WTC11 (cell line): ENCODE results near the gene KRTAP5-7. TPM values are rescaled to one million over a fixed set of nuclear protein-coding genes. Genes with fewer than 3 reads are reported as not detected.
"Not testable (repeated sequence)": the region's sequence is repeated elsewhere in the genome, so short reads cannot be mapped to it uniquely, and the experiment has no call there.

Source experiments
- ATAC-seq: fragments of 200-7000 bp; cut with Tn5 transposase; 2 replicates; pipeline ENCODE4 v1.10.0; 2021; ENCODE audit warnings: mild to moderate bottlenecking, moderate library complexity
- CTCF ChIA-PET: fragments of 300-600 bp; sonication (Branson Sonifier 250); formaldehyde crosslinking; loops from one replicate; lab custom pipeline; 2021; ENCODE audit warnings: antibody characterized with exemption; lab: Charles Lee
- POLR2A ChIA-PET: fragments of 350-600 bp; sonication (Branson Sonifier 250); formaldehyde crosslinking; loops from one replicate; lab custom pipeline; 2021; ENCODE audit warnings: antibody characterized with exemption; lab: Charles Lee
- DNase-seq: peaks from one replicate; pipeline ENCODE4 v3.0.0; 2021; ENCODE audit warnings: low spot score
- H3K27ac Mint-ChIP-seq: 2 replicates; pipeline ENCODE4 v1.8.0; 2021; ENCODE audit warnings: mixed read lengths
- H3K27me3 Mint-ChIP-seq: 2 replicates; pipeline ENCODE4 v1.8.0; 2021; ENCODE audit warnings: low read depth, mild to moderate bottlenecking, moderate library complexity, mixed read lengths
- H3K36me3 Mint-ChIP-seq: 2 replicates; pipeline ENCODE4 v1.8.0; 2021; ENCODE audit warnings: mixed read lengths
- H3K4me1 Mint-ChIP-seq: 2 replicates; pipeline ENCODE4 v1.8.0; 2022; ENCODE audit warnings: mixed read lengths
- H3K4me3 Mint-ChIP-seq: 2 replicates; pipeline ENCODE4 v1.8.0; 2021; ENCODE audit warnings: mild to moderate bottlenecking, moderate library complexity, mixed read lengths
- H3K9me3 Mint-ChIP-seq: 2 replicates; pipeline ENCODE4 v1.8.0; 2021; ENCODE audit warnings: mixed read lengths
- CREM ChIP-seq: sonication (generic); formaldehyde crosslinking; IDR thresholded peaks from 2 replicates; pipeline ENCODE4 v1.8.1; 2022; ENCODE audit warnings: mild to moderate bottlenecking, missing genetic modification reagents, moderate library complexity
- ESRRA ChIP-seq: sonication (generic); formaldehyde crosslinking; IDR thresholded peaks from 2 replicates; pipeline ENCODE4 v1.8.1; 2022; ENCODE audit warnings: mild to moderate bottlenecking, missing genetic modification reagents, borderline replicate concordance
- GABPB1 ChIP-seq: sonication (generic); formaldehyde crosslinking; IDR thresholded peaks from 2 replicates; pipeline ENCODE4 v1.8.1; 2023; ENCODE audit warnings: mild to moderate bottlenecking, missing genetic modification reagents
- JUN ChIP-seq: sonication (generic); formaldehyde crosslinking; IDR thresholded peaks from 2 replicates; pipeline ENCODE4 v1.8.0; 2023; ENCODE audit warnings: mild to moderate bottlenecking, missing genetic modification reagents
- NFE2L1 ChIP-seq: sonication (generic); formaldehyde crosslinking; IDR thresholded peaks from 2 replicates; pipeline ENCODE4 v1.8.1; 2023; ENCODE audit warnings: missing genetic modification reagents
- NFYB ChIP-seq: sonication (generic); formaldehyde crosslinking; conservative IDR thresholded peaks from 2 replicates; pipeline ENCODE4 v1.8.0; 2022; ENCODE audit warnings: low read depth, missing genetic modification reagents
- TEAD4 ChIP-seq: sonication (generic); formaldehyde crosslinking; IDR thresholded peaks from 2 replicates; pipeline ENCODE4 v1.8.0; 2022; ENCODE audit warnings: mild to moderate bottlenecking, missing genetic modification reagents
- total RNA-seq: library from RNA; stranded (reverse); gene quantifications from 3 replicates; pipeline ENCODE4 v1.2.3, GENCODE V29; 2021
- TF ChIP-seq, protein P1 (sequence below): sonication (generic); formaldehyde crosslinking; conservative IDR thresholded peaks from 2 replicates; pipeline ENCODE4 v1.8.1; 2023; ENCODE audit warnings: mild to moderate bottlenecking, low read depth, missing genetic modification reagents, moderate library complexity
- TF ChIP-seq, protein P2 (sequence below): sonication (generic); formaldehyde crosslinking; IDR thresholded peaks from 2 replicates; pipeline ENCODE4 v1.8.1; 2022; ENCODE audit warnings: mild to moderate bottlenecking, moderate library complexity, missing genetic modification reagents
- TF ChIP-seq, protein P3 (sequence below): fragments of 200-600 bp; IDR thresholded peaks from 2 replicates; pipeline ENCODE4 v1.8.0; 2022; ENCODE audit warnings: antibody characterized with exemption
- TF ChIP-seq, protein P4 (sequence below): sonication (generic); formaldehyde crosslinking; IDR thresholded peaks from 2 replicates; pipeline ENCODE4 v1.8.1; 2023; ENCODE audit warnings: mild to moderate bottlenecking, missing genetic modification reagents
- TF ChIP-seq, protein P5 (sequence below): fragments of 250-450 bp; sonication (Bioruptor Pico); IDR thresholded peaks from 2 replicates; pipeline ENCODE4 v1.9.0; 2021; ENCODE audit warnings: mild to moderate bottlenecking, borderline replicate concordance

The KRTAP5-7 gene
- total RNA-seq, 1 experiment from 2014 or later, result 0.11 TPM

DNA sequence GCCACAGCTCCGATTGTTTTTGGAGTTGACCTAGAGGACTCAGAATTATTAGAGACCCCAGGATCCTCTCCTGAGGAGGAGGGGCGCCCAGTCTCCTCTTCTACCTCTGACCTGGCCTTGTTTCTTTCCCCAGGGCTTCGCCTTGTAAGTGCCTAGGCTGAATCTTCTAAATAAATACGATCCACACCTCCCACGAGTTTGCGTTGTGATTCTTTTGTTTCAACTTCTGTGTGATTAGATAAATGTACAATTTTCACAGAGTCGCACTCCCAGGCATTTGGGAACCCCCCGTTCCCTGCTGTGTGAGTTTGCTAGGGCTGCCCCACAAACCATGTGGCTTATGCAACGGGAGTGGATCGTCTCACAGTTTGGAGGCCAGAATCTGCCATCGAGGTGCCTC, 11.9 kb downstream of the KRTAP5-7 start:
- peaks cover 7% of the 10 kb centered on the region for H3K36me3 Mint-ChIP-seq
- ChIA-PET CTCF (interaction anchor here (1.2 kb wide), 1 partner anchor 24 kb away, joined by 3 read pairs; no protein-coding TSS in a partner anchor), POLR2A (no interaction called here)
- peaks cover 13% of the 10 kb centered on the region for H3K9me3 Mint-ChIP-seq
- peaks cover 4% of the 10 kb centered on the region; the same call in 1 of the 2 replicates for H3K4me1 Mint-ChIP-seq
- no peak overlapping the region for H3K4me3 Mint-ChIP-seq
- no peak for ATAC-seq
- peaks cover 10% of the 10 kb centered on the region for H3K27me3 Mint-ChIP-seq
- H3K27ac Mint-ChIP-seq, result no peak overlapping the region
- no peak for TF ChIP-seq NFYB
- TF ChIP-seq, protein P1, sequence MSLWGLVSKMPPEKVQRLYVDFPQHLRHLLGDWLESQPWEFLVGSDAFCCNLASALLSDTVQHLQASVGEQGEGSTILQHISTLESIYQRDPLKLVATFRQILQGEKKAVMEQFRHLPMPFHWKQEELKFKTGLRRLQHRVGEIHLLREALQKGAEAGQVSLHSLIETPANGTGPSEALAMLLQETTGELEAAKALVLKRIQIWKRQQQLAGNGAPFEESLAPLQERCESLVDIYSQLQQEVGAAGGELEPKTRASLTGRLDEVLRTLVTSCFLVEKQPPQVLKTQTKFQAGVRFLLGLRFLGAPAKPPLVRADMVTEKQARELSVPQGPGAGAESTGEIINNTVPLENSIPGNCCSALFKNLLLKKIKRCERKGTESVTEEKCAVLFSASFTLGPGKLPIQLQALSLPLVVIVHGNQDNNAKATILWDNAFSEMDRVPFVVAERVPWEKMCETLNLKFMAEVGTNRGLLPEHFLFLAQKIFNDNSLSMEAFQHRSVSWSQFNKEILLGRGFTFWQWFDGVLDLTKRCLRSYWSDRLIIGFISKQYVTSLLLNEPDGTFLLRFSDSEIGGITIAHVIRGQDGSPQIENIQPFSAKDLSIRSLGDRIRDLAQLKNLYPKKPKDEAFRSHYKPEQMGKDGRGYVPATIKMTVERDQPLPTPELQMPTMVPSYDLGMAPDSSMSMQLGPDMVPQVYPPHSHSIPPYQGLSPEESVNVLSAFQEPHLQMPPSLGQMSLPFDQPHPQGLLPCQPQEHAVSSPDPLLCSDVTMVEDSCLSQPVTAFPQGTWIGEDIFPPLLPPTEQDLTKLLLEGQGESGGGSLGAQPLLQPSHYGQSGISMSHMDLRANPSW (CRISPR knock-in tag), result no peak
- TF ChIP-seq JUN (CRISPR knock-in tag), result no peak
- TF ChIP-seq NFE2L1 (CRISPR knock-in tag), result no peak
- no peak for TF ChIP-seq CREM (CRISPR knock-in tag)
- TF ChIP-seq, all 79 proteins: peak for 0
- DNase-seq, result no peak

DNA sequence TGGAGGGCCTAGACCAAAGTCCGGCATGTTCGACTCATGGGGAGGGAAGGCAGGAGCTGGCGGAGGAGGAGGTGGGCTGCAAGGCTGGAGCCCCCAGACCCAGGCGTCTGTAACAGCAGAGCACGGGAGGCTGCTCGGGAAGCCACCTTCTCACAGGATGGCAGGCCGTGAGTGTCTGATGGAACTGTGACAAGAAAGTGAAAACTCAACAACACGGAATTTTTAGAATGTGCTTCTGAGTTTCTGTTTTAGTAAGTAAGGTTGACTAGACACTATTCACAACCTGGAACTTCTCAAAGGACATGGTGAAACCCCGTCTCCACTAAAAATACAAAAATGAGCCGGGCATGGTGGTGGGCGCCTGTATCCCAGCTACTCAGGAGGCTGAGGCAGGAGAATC, 12.9 kb downstream of the KRTAP5-7 start:
- H3K27me3 Mint-ChIP-seq, H3K27ac Mint-ChIP-seq, H3K36me3 Mint-ChIP-seq, ATAC-seq, POLR2A ChIA-PET, CTCF ChIA-PET, H3K4me3 Mint-ChIP-seq, DNase-seq: not testable (repeated sequence)
- Mint-ChIP-seq H3K9me3 (peaks cover 14% of the 10 kb centered on the region), H3K4me1 (peaks cover 12% of the 10 kb centered on the region)

- H3K27ac Mint-ChIP-seq, CTCF ChIA-PET, ATAC-seq, DNase-seq, H3K27me3 Mint-ChIP-seq, H3K36me3 Mint-ChIP-seq, POLR2A ChIA-PET, H3K4me3 Mint-ChIP-seq: not testable (repeated sequence)
- Mint-ChIP-seq H3K9me3 (peaks cover 18% of the 10 kb centered on the region), H3K4me1 (peaks cover 17% of the 10 kb centered on the region)
Measured at GRCh38 chr11:71540521-71541304, 13.6 kb downstream of the KRTAP5-7 start.

DNA sequence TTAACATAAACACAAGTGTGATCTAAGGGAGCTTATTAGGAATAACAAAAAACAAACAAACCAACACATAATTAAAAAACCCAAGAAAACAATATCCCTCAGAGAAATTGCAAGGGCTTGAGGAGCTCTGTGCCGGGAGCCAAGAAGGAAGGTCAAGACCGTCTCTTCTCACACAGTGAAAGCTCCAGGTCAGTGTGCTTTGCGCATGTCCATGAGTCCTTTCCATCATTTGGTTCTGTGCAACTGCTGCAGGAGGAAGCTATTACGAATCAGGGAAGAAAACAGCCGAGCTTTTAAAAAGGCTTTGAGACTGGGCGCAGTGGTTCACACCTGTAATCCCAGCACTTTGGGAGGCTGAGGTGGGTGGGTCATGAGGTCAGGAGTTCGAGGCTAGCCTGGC, 15.3 kb downstream of the KRTAP5-7 start:
- Mint-ChIP-seq H3K27me3 (peaks cover 17% of the 10 kb centered on the region), H3K4me3 (no peak overlapping the region), H3K4me1 (peaks cover 17% of the 10 kb centered on the region), H3K27ac (no peak overlapping the region), H3K9me3 (peaks cover 27% of the 10 kb centered on the region), H3K36me3 (peaks cover 16% of the 10 kb centered on the region)
- DNase-seq (no peak), ATAC-seq (no peak)
- ChIA-PET POLR2A (interaction anchor here (0.6 kb wide), 2 partner anchors 10 to 628 kb away, joined by 3 to 10 read pairs; no protein-coding TSS in a partner anchor), CTCF (interaction anchor here (1.9 kb wide), 1 partner anchor 38 kb away, joined by 9 read pairs; no protein-coding TSS in a partner anchor)
- TF ChIP-seq, protein P2, sequence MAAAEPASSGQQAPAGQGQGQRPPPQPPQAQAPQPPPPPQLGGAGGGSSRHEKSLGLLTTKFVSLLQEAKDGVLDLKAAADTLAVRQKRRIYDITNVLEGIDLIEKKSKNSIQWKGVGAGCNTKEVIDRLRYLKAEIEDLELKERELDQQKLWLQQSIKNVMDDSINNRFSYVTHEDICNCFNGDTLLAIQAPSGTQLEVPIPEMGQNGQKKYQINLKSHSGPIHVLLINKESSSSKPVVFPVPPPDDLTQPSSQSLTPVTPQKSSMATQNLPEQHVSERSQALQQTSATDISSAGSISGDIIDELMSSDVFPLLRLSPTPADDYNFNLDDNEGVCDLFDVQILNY, result no peak
- TF ChIP-seq, protein P3, sequence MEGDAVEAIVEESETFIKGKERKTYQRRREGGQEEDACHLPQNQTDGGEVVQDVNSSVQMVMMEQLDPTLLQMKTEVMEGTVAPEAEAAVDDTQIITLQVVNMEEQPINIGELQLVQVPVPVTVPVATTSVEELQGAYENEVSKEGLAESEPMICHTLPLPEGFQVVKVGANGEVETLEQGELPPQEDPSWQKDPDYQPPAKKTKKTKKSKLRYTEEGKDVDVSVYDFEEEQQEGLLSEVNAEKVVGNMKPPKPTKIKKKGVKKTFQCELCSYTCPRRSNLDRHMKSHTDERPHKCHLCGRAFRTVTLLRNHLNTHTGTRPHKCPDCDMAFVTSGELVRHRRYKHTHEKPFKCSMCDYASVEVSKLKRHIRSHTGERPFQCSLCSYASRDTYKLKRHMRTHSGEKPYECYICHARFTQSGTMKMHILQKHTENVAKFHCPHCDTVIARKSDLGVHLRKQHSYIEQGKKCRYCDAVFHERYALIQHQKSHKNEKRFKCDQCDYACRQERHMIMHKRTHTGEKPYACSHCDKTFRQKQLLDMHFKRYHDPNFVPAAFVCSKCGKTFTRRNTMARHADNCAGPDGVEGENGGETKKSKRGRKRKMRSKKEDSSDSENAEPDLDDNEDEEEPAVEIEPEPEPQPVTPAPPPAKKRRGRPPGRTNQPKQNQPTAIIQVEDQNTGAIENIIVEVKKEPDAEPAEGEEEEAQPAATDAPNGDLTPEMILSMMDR, result no peak
- TF ChIP-seq, protein P4, sequence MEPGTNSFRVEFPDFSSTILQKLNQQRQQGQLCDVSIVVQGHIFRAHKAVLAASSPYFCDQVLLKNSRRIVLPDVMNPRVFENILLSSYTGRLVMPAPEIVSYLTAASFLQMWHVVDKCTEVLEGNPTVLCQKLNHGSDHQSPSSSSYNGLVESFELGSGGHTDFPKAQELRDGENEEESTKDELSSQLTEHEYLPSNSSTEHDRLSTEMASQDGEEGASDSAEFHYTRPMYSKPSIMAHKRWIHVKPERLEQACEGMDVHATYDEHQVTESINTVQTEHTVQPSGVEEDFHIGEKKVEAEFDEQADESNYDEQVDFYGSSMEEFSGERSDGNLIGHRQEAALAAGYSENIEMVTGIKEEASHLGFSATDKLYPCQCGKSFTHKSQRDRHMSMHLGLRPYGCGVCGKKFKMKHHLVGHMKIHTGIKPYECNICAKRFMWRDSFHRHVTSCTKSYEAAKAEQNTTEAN (CRISPR knock-in tag), result no peak
- TF ChIP-seq ESRRA (no peak), TEAD4 (CRISPR knock-in tag) (no peak), GABPB1 (CRISPR knock-in tag) (no peak)
- TF ChIP-seq, protein P5, sequence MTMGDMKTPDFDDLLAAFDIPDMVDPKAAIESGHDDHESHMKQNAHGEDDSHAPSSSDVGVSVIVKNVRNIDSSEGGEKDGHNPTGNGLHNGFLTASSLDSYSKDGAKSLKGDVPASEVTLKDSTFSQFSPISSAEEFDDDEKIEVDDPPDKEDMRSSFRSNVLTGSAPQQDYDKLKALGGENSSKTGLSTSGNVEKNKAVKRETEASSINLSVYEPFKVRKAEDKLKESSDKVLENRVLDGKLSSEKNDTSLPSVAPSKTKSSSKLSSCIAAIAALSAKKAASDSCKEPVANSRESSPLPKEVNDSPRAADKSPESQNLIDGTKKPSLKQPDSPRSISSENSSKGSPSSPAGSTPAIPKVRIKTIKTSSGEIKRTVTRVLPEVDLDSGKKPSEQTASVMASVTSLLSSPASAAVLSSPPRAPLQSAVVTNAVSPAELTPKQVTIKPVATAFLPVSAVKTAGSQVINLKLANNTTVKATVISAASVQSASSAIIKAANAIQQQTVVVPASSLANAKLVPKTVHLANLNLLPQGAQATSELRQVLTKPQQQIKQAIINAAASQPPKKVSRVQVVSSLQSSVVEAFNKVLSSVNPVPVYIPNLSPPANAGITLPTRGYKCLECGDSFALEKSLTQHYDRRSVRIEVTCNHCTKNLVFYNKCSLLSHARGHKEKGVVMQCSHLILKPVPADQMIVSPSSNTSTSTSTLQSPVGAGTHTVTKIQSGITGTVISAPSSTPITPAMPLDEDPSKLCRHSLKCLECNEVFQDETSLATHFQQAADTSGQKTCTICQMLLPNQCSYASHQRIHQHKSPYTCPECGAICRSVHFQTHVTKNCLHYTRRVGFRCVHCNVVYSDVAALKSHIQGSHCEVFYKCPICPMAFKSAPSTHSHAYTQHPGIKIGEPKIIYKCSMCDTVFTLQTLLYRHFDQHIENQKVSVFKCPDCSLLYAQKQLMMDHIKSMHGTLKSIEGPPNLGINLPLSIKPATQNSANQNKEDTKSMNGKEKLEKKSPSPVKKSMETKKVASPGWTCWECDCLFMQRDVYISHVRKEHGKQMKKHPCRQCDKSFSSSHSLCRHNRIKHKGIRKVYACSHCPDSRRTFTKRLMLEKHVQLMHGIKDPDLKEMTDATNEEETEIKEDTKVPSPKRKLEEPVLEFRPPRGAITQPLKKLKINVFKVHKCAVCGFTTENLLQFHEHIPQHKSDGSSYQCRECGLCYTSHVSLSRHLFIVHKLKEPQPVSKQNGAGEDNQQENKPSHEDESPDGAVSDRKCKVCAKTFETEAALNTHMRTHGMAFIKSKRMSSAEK, result no peak
- TF ChIP-seq, protein P1 (CRISPR knock-in tag), result no peak
